HG02610 (cell line): ENCODE results near the gene RTF2.

Source experiments
- ATAC-seq: cut with Tn5 transposase; IDR thresholded peaks from one replicate; pipeline ENCODE4 v1.9.1; 2021; ENCODE audit warnings: mild to moderate bottlenecking, moderate library complexity; ENCODE audit not compliant: unreplicated experiment

Gene RTF2

GRCh38 chr20:56437196-56437960 is 31.0 kb upstream of the RTF2 start:
- no peak for ATAC-seq

- ATAC-seq: no peak
These were observed 30.1 kb upstream of the RTF2 start for GRCh38 chr20:56438284-56438683.

- ATAC-seq: no peak
These were observed 28.6 kb upstream of the RTF2 start for GRCh38 chr20:56439771-56440291.

- ATAC-seq: peak; percentile 79
These were observed 27.9 kb upstream of the RTF2 start for GRCh38 chr20:56440346-56441007.

- ATAC-seq: no peak
These were observed 25.8 kb upstream of the RTF2 start for GRCh38 chr20:56442389-56443365.

GRCh38 chr20:56443654-56444540 is 24.5 kb upstream of the RTF2 start:
- ATAC-seq: no peak

GRCh38 chr20:56445130-56445529 is 23.3 kb upstream of the RTF2 start:
- no peak for ATAC-seq

- ATAC-seq: no peak
These were observed 22.9 kb upstream of the RTF2 start for GRCh38 chr20:56445540-56445939.

- no peak for ATAC-seq
These were observed 21.2 kb upstream of the RTF2 start for GRCh38 chr20:56447227-56447626.

- no peak for ATAC-seq
These were observed 19.0 kb upstream of the RTF2 start for GRCh38 chr20:56449459-56449858.

- ATAC-seq: no peak
These were observed 17.2 kb upstream of the RTF2 start for GRCh38 chr20:56451056-56451765.

GRCh38 chr20:56453352-56453751 is 15.1 kb upstream of the RTF2 start:
- ATAC-seq: peak; percentile 71

- peak; percentile 92 for ATAC-seq
These were observed 13.7 kb upstream of the RTF2 start for GRCh38 chr20:56454754-56455153.

- ATAC-seq: no peak
These were observed 10.1 kb upstream of the RTF2 start for GRCh38 chr20:56458206-56458821.

GRCh38 chr20:56460459-56460858 is 8.0 kb upstream of the RTF2 start:
- ATAC-seq: no peak

GRCh38 chr20:56461576-56461975 is 6.9 kb upstream of the RTF2 start:
- no peak for ATAC-seq

GRCh38 chr20:56463428-56463827 is 5.0 kb upstream of the RTF2 start:
- no peak for ATAC-seq

GRCh38 chr20:56465997-56466396 is 2.4 kb upstream of the RTF2 start:
- no peak for ATAC-seq

GRCh38 chr20:56467968-56468315 is 485 bp upstream of the RTF2 start:
- ATAC-seq: no peak
